ENCODE results near the gene PDZD4. TPM values are rescaled to one million over a fixed set of nuclear protein-coding genes. Genes with fewer than 3 reads are reported as not detected.

Gene PDZD4
- total RNA-seq, 6 donors from 2014 or later = 1.6 to 8.9 (median 6.3) TPM

- Histone ChIP-seq H3K27me3 (peaks cover 0 to 7% (median 0%) of the 10 kb centered on the region in 4 donors), H3K9me3 (no peaks in the 10 kb centered on the region), H3K36me3 (no peaks in the 10 kb centered on the region), H3K4me3 (no peak overlapping the region), H3K27ac (no peak overlapping the region), H3K4me1 (no peaks in the 10 kb centered on the region)
- DNase-seq (no peak), ATAC-seq (ENCODE audit: low FRiP score in 2 of 2) (no peak)
- TF ChIP-seq POLR2A (IDR thresholded peaks at IDR 0.05) (no peak), CTCF (IDR thresholded peaks at IDR 0.05) (no peak), POLR2AphosphoS5 (IDR thresholded peaks at IDR 0.05) (no peak), EP300 (IDR thresholded peaks at IDR 0.05) (no peak)
- 52% methylated on average over 20 of the region's 21 CpGs; no CpG with 5 or more reads in 1 of the 2 donors for WGBS, 2 donors
Measured at GRCh38 chrX:153870791-153871360, 40.5 kb upstream of the PDZD4 start.

GRCh38 chrX:153870288-153870690 lies 39.9 kb upstream of the PDZD4 start:
- Histone ChIP-seq H3K27me3 (peaks cover 0 to 7% (median 0%) of the 10 kb centered on the region in 4 donors), H3K36me3 (no peaks in the 10 kb centered on the region), H3K4me3 (no peak overlapping the region), H3K9me3 (no peaks in the 10 kb centered on the region), H3K27ac (no peak overlapping the region), H3K4me1 (no peaks in the 10 kb centered on the region)
- DNase-seq (no peak), ATAC-seq (ENCODE audit: low FRiP score in 2 of 2) (no peak)
- WGBS, 2 donors = 79% methylated on average over 11 of the region's 11 CpGs; no CpG with 5 or more reads in 1 of the 2 donors
- TF ChIP-seq EP300 (IDR thresholded peaks at IDR 0.05) (no peak), POLR2AphosphoS5 (IDR thresholded peaks at IDR 0.05) (no peak), POLR2A (IDR thresholded peaks at IDR 0.05) (no peak), CTCF (IDR thresholded peaks at IDR 0.05) (no peak)

GRCh38 chrX:153869473-153870287 lies 39.3 kb upstream of the PDZD4 start:
- TF ChIP-seq POLR2A (IDR thresholded peaks at IDR 0.05) (no peak), CTCF (IDR thresholded peaks at IDR 0.05) (no peak), POLR2AphosphoS5 (IDR thresholded peaks at IDR 0.05) (no peak), EP300 (IDR thresholded peaks at IDR 0.05) (no peak)
- Histone ChIP-seq H3K27me3 (peaks cover 0 to 12% (median 0%) of the 10 kb centered on the region in 4 donors), H3K27ac (no peak overlapping the region), H3K4me1 (no peaks in the 10 kb centered on the region), H3K4me3 (no peak overlapping the region), H3K36me3 (no peaks in the 10 kb centered on the region), H3K9me3 (no peaks in the 10 kb centered on the region)
- DNase-seq (no peak), ATAC-seq (ENCODE audit: low FRiP score in 2 of 2) (no peak)
- 84 to 91% methylated on average over 9 to 31 of the region's 31 CpGs for WGBS, 2 donors

GRCh38 chrX:153868576-153869472 lies 38.5 kb upstream of the PDZD4 start:
- WGBS, 2 donors = 89 to 95% methylated on average over 3 to 25 of the region's 26 CpGs
- ATAC-seq (ENCODE audit: low FRiP score in 2 of 2) = no peak
- H3K9me3 ChIP-seq = no peaks in the 10 kb centered on the region
- TF ChIP-seq CTCF (IDR thresholded peaks at IDR 0.05) = no peak
- no peak for TF ChIP-seq POLR2A (IDR thresholded peaks at IDR 0.05)
- TF ChIP-seq EP300 (IDR thresholded peaks at IDR 0.05) = no peak
- TF ChIP-seq POLR2AphosphoS5 (IDR thresholded peaks at IDR 0.05) = no peak
- DNase-seq = no peak
- H3K4me3 ChIP-seq = no peak overlapping the region
- no peaks in the 10 kb centered on the region for H3K36me3 ChIP-seq
- H3K4me1 ChIP-seq = no peaks in the 10 kb centered on the region
- H3K27me3 ChIP-seq = peaks cover 0 to 13% (median 0%) of the 10 kb centered on the region in 4 donors
- no peak overlapping the region for H3K27ac ChIP-seq
